KMS-11 (cell line): ENCODE data around the gene CES3.
"Not testable (repeated sequence)": the region's sequence is repeated elsewhere in the genome, so short reads cannot be mapped to it uniquely, and the experiment has no call there.

ENCODE experiments used
- H2AFZ ChIP-seq: fragments of 200-600 bp; sonication (generic); 2 replicates; pipeline ENCODE4 v1.6.1; 2016; ENCODE audit warnings: antibody characterized with exemption, mixed run types, low read depth
- H3K27ac ChIP-seq: fragments of 200-600 bp; sonication (generic); 2 replicates; pipeline ENCODE4 v1.6.1; 2016; ENCODE audit warnings: mild to moderate bottlenecking, mixed run types
- H3K27me3 ChIP-seq: fragments of 200-600 bp; sonication (generic); 2 replicates; pipeline ENCODE4 v1.6.1; 2017; ENCODE audit warnings: mild to moderate bottlenecking, low read depth, mixed run types, moderate library complexity; ENCODE audit not compliant: insufficient read depth
- H3K36me3 ChIP-seq: fragments of 200-600 bp; sonication (generic); 2 replicates; pipeline ENCODE4 v1.6.1; 2017; ENCODE audit warnings: mild to moderate bottlenecking, mixed run types; ENCODE audit not compliant: insufficient read depth
- H3K4me1 ChIP-seq: fragments of 200-600 bp; sonication (generic); 2 replicates; pipeline ENCODE4 v1.6.1; 2016; ENCODE audit warnings: mild to moderate bottlenecking, low read depth, mixed run types; ENCODE audit not compliant: poor library complexity, severe bottlenecking
- H3K4me2 ChIP-seq: fragments of 200-600 bp; sonication (generic); 2 replicates; pipeline ENCODE4 v1.7.0; 2016; ENCODE audit warnings: mild to moderate bottlenecking, mixed run types
- H3K4me3 ChIP-seq: fragments of 200-600 bp; sonication (generic); IDR thresholded peaks from 2 replicates; pipeline ENCODE4 v1.6.1; 2017; ENCODE audit warnings: low read depth, low read length, mixed read lengths; ENCODE audit not compliant: insufficient read depth
- H3K79me2 ChIP-seq: fragments of 200-600 bp; sonication (generic); 2 replicates; pipeline ENCODE4 v1.6.1; 2016; ENCODE audit warnings: low read depth, mixed run types; ENCODE audit not compliant: insufficient read depth
- H3K9ac ChIP-seq: fragments of 200-600 bp; sonication (generic); 2 replicates; pipeline ENCODE4 v1.6.1; 2016; ENCODE audit warnings: mild to moderate bottlenecking, mixed run types
- H4K20me1 ChIP-seq: fragments of 200-600 bp; sonication (generic); 2 replicates; pipeline ENCODE4 v1.6.1; 2016; ENCODE audit warnings: mild to moderate bottlenecking, mixed run types; ENCODE audit not compliant: insufficient read depth
- TF ChIP-seq, protein P1 (sequence below): fragments of 200-600 bp; sonication (generic); conservative IDR thresholded peaks from 2 replicates; pipeline ENCODE4 v1.6.1; 2017; ENCODE audit warnings: low read depth, mild to moderate bottlenecking, antibody characterized with exemption, low read length, moderate library complexity, mixed read lengths

Gene CES3

DNA sequence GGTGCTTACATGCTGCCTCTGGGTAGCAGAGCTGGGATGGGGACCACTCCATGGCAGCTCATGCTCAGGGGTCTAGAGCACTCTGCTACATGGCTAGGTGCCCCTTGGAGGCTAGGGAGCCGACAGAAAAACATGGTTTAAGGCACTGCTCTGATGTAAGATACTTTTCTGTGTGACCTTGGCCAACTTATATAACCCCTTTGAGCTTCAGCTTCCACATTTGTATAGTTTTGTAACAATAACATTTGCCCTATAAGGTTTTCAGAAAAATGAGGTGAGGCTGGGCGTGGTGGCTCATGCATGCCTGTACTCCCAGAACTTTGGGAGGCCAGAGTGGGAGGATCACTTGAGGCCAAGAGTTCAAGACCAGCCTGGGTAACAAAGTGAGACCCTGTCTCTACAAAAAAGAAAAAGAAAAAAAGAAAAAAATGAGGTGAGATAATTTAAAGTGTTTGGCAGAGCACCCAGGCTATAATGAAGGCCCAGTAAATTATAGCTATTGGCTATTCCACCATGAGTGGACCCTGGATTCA, 30.5 kb downstream of the CES3 start:
- no peak overlapping the region for H3K4me2 ChIP-seq
- H3K4me1 ChIP-seq = no peaks in the 10 kb centered on the region
- H3K27ac ChIP-seq = no peak overlapping the region
- H3K27me3 ChIP-seq = no peaks in the 10 kb centered on the region
- H3K36me3 ChIP-seq = no peaks in the 10 kb centered on the region
- no peak overlapping the region for H3K4me3 ChIP-seq
- H3K9ac ChIP-seq = no peak overlapping the region
- no peak overlapping the region for H2AFZ ChIP-seq
- no peaks in the 10 kb centered on the region for H4K20me1 ChIP-seq
- TF ChIP-seq, protein P1, sequence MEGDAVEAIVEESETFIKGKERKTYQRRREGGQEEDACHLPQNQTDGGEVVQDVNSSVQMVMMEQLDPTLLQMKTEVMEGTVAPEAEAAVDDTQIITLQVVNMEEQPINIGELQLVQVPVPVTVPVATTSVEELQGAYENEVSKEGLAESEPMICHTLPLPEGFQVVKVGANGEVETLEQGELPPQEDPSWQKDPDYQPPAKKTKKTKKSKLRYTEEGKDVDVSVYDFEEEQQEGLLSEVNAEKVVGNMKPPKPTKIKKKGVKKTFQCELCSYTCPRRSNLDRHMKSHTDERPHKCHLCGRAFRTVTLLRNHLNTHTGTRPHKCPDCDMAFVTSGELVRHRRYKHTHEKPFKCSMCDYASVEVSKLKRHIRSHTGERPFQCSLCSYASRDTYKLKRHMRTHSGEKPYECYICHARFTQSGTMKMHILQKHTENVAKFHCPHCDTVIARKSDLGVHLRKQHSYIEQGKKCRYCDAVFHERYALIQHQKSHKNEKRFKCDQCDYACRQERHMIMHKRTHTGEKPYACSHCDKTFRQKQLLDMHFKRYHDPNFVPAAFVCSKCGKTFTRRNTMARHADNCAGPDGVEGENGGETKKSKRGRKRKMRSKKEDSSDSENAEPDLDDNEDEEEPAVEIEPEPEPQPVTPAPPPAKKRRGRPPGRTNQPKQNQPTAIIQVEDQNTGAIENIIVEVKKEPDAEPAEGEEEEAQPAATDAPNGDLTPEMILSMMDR = no peak
- no peaks in the 10 kb centered on the region for H3K79me2 ChIP-seq

DNA sequence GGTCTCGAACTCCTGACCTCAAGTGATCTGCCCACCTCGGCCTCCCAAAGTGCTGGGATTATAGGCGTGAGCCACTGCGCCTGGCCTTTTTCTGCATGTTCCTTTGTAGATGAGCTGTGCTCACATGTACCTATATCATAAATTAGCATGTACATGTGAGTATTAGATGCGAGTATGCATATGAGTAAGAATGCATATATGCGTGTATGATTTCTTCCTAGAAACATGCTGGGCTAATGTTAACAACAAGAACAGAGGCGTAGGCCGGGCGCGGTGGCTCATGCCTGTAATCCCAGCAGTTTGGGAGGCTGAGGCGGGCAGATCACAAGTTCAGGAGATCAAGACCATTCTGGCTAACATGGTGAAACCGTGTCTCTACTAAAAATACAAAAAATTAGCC, 32.5 kb downstream of the CES3 start:
- H3K79me2 ChIP-seq, H3K4me1 ChIP-seq, H3K27me3 ChIP-seq, H3K36me3 ChIP-seq, H3K27ac ChIP-seq, H2AFZ ChIP-seq, H4K20me1 ChIP-seq, H3K9ac ChIP-seq, H3K4me3 ChIP-seq, H3K4me2 ChIP-seq: not testable (repeated sequence)

DNA sequence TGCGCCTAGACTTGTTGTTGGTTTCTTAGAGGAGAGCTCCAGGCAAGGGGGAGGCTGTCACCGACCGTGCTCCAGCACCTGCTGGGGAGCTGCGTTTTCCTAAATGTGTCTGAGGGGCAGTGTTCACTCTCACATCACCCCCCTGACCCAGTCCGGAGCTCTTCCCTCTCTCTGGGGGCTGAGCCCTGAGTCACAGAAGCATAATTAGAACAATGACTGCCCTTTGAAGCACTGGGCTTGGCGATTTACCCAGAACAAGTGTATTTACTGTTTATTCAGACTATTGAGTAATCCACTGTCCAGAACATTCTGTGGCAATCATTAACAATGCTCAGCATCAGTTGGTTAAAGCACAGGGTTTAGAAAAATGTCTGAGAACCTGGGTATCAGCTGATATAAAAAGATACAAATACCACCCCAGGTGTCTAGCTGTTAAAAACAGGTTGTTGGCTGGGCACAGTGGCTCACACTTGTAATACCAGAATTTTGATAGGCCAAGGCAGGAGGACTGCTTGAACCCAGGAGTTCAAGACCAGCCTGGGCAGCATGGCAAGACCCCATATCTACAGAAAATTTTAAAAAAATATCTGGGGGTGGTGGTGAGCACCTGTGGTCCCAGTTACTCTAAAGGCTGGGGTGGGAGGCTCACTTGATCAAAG, 35.4 kb downstream of the CES3 start:
- Histone ChIP-seq H3K79me2 (no peaks in the 10 kb centered on the region), H2AFZ (no peak overlapping the region), H3K4me3 (no peak overlapping the region), H3K9ac (no peak overlapping the region), H3K36me3 (no peaks in the 10 kb centered on the region), H3K27me3 (no peaks in the 10 kb centered on the region), H4K20me1 (no peaks in the 10 kb centered on the region), H3K4me1 (no peaks in the 10 kb centered on the region), H3K4me2 (no peak overlapping the region), H3K27ac (no peak overlapping the region)
- TF ChIP-seq, protein P1 = no peak

DNA sequence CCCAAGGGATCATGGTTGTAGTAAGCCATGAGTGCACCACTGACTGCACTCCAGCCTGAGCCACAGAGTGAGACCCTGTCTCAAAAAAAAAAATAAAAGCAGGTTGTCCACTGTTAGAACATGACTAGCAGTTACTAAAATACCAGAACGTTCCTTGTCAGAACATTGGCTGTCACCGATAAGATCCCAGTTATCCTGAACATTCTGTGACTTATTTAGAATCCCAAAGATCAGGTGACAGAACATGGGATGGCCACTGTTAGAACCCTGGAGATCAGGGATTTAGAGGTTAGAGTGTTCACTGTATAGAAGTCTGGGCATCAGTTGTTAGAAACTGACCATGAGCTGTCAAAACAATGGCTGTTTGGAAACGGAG, 35.9 kb downstream of the CES3 start:
- Histone ChIP-seq H3K27me3 (no peaks in the 10 kb centered on the region), H3K4me2 (no peak overlapping the region), H3K9ac (no peak overlapping the region), H3K79me2 (no peaks in the 10 kb centered on the region), H3K36me3 (no peaks in the 10 kb centered on the region), H3K4me1 (no peaks in the 10 kb centered on the region), H2AFZ (no peak overlapping the region), H3K27ac (no peak overlapping the region), H4K20me1 (no peaks in the 10 kb centered on the region), H3K4me3 (no peak overlapping the region)
- TF ChIP-seq, protein P1 = no peak
